GM10266 (cell line): ENCODE data around the gene CIAO3.
"Not testable (repeated sequence)": the region's sequence is repeated elsewhere in the genome, so short reads cannot be mapped to it uniquely, and the experiment has no call there.

ENCODE experiments used
- DNase-seq: peaks from one replicate; pipeline ENCODE4 v3.0.0; 2012; ENCODE audit errors: extremely low spot score
- TF ChIP-seq, protein P1 (sequence below): IDR thresholded peaks from 2 replicates; pipeline ENCODE4 v1.5.1; 2012; ENCODE audit warnings: mild to moderate bottlenecking, low read depth; ENCODE audit not compliant: control insufficient read depth, insufficient read depth; ENCODE audit errors: missing control alignments

The CIAO3 gene

DNA sequence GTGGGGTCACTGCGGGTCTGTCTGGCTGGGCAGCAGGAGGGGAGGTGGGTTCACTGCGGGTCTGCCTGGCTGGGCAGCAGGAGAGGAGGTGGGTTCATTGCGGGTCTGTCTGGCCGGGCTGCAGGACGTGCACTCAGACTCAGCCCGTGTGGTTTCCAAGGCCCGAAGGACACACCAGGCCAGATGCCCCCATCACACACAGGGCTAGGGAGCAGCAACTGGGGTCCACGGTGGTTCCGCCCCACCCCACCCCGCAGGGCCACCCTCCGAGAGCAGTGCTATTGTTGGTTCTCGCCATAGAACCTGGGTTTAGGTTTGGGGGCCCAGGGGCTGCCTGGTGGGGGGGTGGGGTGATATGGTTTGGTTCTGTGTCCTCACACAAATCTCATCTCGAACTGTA, 5.8 kb upstream of the CIAO3 start:
- TF ChIP-seq, protein P1, sequence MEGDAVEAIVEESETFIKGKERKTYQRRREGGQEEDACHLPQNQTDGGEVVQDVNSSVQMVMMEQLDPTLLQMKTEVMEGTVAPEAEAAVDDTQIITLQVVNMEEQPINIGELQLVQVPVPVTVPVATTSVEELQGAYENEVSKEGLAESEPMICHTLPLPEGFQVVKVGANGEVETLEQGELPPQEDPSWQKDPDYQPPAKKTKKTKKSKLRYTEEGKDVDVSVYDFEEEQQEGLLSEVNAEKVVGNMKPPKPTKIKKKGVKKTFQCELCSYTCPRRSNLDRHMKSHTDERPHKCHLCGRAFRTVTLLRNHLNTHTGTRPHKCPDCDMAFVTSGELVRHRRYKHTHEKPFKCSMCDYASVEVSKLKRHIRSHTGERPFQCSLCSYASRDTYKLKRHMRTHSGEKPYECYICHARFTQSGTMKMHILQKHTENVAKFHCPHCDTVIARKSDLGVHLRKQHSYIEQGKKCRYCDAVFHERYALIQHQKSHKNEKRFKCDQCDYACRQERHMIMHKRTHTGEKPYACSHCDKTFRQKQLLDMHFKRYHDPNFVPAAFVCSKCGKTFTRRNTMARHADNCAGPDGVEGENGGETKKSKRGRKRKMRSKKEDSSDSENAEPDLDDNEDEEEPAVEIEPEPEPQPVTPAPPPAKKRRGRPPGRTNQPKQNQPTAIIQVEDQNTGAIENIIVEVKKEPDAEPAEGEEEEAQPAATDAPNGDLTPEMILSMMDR = no peak
- no peak for DNase-seq

DNA sequence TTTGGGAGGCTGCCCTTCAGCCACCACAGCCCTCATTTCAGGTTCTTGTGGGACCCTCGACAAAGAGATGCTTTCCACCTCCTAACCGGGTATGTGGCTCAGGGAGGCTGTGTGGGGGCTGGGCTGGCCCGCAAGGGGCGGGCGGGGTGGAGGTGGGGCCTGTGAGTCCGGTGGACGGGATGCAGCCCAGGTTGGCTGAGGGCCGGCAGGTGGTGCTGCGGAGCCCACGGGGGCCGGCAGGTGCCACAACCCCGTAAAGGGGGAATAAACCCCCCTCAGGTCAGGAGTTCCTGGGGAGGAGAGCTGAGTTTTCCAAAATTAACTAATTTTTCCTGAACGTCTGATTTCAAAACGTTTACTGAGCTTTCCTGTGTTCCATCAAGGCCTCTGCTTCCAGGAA, 4.9 kb upstream of the CIAO3 start:
- TF ChIP-seq, protein P1 = peak; percentile 51
- DNase-seq = no peak

DNA sequence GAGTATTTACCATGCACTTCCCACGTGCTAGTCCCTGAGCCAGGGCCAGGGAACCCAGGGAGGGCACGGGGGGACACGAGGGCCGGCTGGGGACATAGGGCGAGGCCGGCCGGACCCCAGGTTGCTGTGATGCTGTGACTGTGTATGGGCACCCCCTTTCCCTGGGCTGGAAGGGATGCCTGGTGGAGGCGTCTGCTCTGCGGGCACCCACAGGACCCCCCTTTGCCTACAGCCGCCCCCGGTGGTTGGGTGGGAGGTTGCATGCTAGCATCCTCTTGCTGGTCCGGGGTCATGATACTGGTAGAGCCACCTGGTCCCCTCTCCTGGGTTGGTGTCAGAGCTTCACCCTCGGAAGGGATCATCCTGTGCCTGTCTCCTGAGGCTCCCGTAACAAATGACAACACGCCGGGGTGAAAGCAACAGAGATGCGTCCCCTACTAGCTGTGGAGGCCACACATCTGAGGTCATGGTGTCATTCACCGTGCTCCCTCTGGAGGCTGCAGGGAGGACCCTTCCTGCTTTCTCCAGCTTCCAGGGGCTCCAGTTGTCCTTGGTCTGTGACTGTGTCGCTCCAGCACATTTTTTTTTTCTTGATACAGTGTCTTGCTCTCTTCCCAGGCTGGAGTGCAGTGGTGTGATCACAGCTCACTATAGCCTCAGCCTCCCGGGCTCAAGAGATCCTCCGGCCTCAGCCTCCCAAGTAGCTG, 3.1 kb upstream of the CIAO3 start:
- TF ChIP-seq, protein P1 = no peak
- DNase-seq = no peak

DNA sequence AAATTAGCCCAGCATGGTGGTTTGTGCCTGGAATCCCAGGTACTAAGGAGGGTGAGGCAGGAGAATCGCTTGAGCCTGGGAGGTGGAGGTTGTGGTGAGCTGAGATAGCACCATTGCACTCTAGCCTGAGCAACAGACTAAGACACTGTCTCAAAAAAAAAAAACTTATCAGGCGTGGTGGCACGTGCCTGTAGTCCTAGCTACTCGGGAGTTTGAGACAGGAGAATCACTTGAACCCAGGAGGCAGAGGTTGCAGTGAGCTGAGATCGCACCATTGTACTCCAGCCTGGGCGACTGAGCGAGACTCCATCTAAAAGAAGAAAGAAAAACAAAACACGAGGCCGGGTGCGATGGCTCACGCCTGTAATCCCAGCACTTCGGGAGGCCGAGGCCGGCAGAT, 2.1 kb upstream of the CIAO3 start:
- DNase-seq = not testable (repeated sequence)

DNA sequence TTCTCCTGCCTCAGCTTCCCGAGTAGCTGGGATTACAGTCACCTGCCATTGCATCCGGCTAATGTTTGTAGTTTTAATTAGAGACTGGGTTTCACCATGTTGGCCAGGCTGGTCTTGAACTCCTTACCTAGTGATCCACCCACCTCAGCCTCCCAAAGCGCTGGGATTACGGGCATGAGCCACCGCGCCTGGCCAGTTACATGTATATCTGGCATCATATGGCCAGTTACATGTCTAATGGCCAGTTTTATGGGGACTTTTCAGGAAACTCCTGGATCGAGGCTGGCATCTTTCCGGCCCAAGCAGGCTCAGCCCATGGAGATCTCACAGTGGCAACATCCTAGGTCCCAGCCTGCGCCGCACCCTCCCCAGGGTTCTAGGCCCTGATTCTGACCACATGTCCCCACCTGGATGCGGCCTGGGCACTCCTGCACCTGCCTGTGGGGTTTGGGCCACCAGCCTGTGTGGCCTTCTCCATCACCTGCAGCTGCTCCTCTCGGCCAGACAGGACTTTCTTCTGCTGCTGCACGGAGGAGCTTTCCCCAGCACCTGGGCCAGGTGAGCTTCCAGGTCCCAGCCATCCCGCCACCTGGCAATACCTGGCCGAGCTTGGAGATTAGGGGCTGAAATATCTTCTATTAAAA, 1.3 kb upstream of the CIAO3 start:
- no peak for DNase-seq
- TF ChIP-seq, protein P1 = no peak

DNA sequence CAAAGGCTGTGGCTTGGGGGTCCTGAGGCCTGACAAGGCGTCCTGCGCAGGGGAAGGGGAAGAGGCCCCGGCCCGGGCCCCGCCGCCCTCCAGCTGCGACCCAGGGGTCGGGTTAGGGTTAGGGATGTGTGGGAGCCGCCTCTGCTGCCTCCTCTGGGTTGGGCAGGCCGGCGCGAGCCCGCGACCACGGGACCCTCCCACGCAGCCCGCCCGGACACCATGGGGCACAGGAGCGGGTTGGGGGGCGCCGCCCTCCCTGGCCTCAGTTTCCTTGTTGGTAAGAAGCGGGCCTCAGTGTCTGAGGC, 386 bp downstream of the CIAO3 start:
- no peak for DNase-seq
- TF ChIP-seq, protein P1 = no peak

DNA sequence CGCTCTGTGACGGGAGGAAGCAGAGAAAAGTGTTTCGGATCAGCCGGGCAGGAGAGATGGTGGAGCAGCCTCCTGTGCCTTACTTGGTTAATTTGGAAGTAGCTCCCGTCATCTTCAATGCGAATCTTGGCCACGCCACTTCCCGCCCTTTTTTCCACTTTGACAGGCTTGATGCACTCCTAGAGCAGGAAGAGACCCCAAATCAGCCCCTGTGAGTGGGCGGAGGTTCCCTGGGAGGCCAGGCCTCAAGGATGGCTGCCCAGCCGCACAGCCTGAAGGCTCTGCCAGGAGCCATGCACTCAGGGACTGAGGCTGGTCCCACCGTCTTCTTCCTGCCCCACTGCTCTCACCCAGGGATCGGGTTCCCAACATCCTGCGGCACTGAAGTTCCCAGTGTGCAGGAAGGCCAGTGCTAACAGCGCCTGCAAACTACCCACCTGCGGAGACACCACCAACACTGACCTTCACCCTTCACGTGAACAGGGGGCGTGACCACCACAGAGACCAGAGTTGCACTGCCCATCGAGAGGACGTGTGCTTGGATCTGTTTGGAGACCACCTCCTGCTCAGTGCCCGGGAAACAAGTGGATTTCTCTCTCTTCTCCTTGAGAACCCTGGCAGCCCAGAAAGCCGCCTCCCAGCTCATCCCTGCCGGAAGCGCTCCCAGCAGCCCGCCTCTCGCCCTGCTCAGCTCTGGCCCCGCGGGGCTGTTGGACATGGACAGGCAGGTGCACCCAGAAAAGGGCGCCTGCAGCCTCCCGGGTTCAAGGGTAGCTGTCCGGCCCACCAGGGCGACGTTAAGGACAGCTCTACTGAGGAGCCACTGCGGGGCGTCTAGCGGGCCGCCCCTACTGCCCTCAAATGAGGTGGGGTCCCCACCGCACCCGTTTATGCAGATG, 988 bp downstream of the CIAO3 start:
- TF ChIP-seq, protein P1 = no peak

More for the DNA sequence above, 988 bp downstream of the CIAO3 start:
- DNase-seq = no peak
